ENCODE results near the gene DLEC1. TPM values are rescaled to one million over a fixed set of nuclear protein-coding genes. Genes with fewer than 3 reads are reported as not detected.

Gene DLEC1
- total RNA-seq, 1 experiment from 2014 or later: not detected

DNA sequence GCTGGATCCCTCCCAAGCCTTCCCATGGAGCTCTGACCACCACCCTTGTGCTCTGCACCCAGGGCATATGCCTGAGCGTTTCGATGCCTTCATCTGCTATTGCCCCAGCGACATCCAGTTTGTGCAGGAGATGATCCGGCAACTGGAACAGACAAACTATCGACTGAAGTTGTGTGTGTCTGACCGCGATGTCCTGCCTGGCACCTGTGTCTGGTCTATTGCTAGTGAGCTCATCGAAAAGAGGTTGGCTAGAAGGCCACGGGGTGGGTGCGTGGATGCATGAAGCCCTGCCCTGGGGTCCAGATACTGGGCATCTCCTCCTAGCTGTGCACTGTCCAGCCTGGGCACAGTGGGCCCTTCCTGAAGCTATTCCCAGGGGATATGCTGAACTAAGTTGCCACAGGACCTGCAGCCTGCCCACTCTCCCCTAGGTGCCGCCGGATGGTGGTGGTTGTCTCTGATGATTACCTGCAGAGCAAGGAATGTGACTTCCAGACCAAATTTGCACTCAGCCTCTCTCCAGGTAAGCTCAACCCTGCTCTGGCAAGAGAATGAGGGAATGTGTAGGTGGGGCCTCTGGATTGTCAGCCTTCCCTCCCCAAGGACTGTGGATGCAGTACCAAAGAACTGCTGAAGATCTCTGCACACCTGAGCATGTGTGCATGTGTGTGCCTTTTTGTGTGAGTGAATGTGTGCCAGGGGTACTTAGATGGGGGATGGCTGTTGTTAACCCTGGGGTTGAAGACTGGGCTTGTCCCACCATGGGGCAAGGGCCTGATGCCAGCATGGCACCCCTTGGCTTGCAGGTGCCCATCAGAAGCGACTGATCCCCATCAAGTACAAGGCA lies 101.5 kb downstream of the DLEC1 start:
- TF ChIP-seq, protein P1, sequence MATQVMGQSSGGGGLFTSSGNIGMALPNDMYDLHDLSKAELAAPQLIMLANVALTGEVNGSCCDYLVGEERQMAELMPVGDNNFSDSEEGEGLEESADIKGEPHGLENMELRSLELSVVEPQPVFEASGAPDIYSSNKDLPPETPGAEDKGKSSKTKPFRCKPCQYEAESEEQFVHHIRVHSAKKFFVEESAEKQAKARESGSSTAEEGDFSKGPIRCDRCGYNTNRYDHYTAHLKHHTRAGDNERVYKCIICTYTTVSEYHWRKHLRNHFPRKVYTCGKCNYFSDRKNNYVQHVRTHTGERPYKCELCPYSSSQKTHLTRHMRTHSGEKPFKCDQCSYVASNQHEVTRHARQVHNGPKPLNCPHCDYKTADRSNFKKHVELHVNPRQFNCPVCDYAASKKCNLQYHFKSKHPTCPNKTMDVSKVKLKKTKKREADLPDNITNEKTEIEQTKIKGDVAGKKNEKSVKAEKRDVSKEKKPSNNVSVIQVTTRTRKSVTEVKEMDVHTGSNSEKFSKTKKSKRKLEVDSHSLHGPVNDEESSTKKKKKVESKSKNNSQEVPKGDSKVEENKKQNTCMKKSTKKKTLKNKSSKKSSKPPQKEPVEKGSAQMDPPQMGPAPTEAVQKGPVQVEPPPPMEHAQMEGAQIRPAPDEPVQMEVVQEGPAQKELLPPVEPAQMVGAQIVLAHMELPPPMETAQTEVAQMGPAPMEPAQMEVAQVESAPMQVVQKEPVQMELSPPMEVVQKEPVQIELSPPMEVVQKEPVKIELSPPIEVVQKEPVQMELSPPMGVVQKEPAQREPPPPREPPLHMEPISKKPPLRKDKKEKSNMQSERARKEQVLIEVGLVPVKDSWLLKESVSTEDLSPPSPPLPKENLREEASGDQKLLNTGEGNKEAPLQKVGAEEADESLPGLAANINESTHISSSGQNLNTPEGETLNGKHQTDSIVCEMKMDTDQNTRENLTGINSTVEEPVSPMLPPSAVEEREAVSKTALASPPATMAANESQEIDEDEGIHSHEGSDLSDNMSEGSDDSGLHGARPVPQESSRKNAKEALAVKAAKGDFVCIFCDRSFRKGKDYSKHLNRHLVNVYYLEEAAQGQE (IDR thresholded peaks at IDR 0.05; ENCODE audit: insufficient read depth in 1 of 2, low read depth in 2 of 2, low read length in 1 of 2): no peak
- TF ChIP-seq POLR2AphosphoS5 (IDR thresholded peaks at IDR 0.05; ENCODE audit: low read depth, low read length): no peak
- TF ChIP-seq, protein P2, sequence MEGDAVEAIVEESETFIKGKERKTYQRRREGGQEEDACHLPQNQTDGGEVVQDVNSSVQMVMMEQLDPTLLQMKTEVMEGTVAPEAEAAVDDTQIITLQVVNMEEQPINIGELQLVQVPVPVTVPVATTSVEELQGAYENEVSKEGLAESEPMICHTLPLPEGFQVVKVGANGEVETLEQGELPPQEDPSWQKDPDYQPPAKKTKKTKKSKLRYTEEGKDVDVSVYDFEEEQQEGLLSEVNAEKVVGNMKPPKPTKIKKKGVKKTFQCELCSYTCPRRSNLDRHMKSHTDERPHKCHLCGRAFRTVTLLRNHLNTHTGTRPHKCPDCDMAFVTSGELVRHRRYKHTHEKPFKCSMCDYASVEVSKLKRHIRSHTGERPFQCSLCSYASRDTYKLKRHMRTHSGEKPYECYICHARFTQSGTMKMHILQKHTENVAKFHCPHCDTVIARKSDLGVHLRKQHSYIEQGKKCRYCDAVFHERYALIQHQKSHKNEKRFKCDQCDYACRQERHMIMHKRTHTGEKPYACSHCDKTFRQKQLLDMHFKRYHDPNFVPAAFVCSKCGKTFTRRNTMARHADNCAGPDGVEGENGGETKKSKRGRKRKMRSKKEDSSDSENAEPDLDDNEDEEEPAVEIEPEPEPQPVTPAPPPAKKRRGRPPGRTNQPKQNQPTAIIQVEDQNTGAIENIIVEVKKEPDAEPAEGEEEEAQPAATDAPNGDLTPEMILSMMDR (IDR thresholded peaks at IDR 0.05): no peak
- no peak for TF ChIP-seq TCF7L2 (IDR thresholded peaks at IDR 0.05; ENCODE audit: low read depth, low read length)
- no peak for TF ChIP-seq SIN3A (IDR thresholded peaks at IDR 0.05; ENCODE audit: borderline replicate concordance, insufficient read depth, low read depth, low read length)
- in situ Hi-C loops (cut with HindIII; ENCODE audit: low pct_unique_long_range_greater_than_20kb, low sequenced_read_pairs): no loop called here

GRCh38 chr3:38141173-38141951 lies 102.4 kb downstream of the DLEC1 start:
- Histone ChIP-seq H3K36me3 (ENCODE audit: control insufficient read depth, insufficient read depth, low read length) (peaks cover under 1% of the 10 kb centered on the region; the same call in 1 of the 2 replicates), H3K27me3 (ENCODE audit: control insufficient read depth, insufficient read depth, low read length) (no peaks in the 10 kb centered on the region), H3K9me3 (ENCODE audit: control insufficient read depth, insufficient read depth, low read depth, low read length) (no peaks in the 10 kb centered on the region), H3K4me1 (ENCODE audit: control insufficient read depth, insufficient read depth, low read length) (peaks cover 5% of the 10 kb centered on the region), H3K4me3 (ENCODE audit: low read depth in 2 of 2, low read length in 2 of 2) (no peak overlapping the region), H3K27ac (ENCODE audit: low read length) (no peak overlapping the region)
- BruUV-seq (replicated peaks): TSS peak; percentile 50
- intact Hi-C loops (cut with micrococcal nuclease; ENCODE audit: unreplicated experiment) (no loop called here), in situ Hi-C loops (cut with HindIII; ENCODE audit: low pct_unique_long_range_greater_than_20kb, low sequenced_read_pairs) (no loop called here)
- TF ChIP-seq, protein P2 (IDR thresholded peaks at IDR 0.05): no peak
- TF ChIP-seq POLR2AphosphoS5 (IDR thresholded peaks at IDR 0.05; ENCODE audit: low read depth, low read length): no peak
- TF ChIP-seq, protein P1 (IDR thresholded peaks at IDR 0.05; ENCODE audit: insufficient read depth in 1 of 2, low read depth in 2 of 2, low read length in 1 of 2): no peak
- TF ChIP-seq TCF7L2 (IDR thresholded peaks at IDR 0.05; ENCODE audit: low read depth, low read length): no peak
- TF ChIP-seq SIN3A (IDR thresholded peaks at IDR 0.05; ENCODE audit: borderline replicate concordance, insufficient read depth, low read depth, low read length): no peak
- ChIA-PET POLR2A (no interaction called here), CTCF (interaction anchor here (0.8 kb wide), 1 partner anchor 23 kb away, joined by 3 read pairs; no protein-coding TSS in a partner anchor)
- DNase-seq (ENCODE audit: low read depth, low spot score): no peak
- ATAC-seq: no peak

More for the DNA sequence above, 101.5 kb downstream of the DLEC1 start:
- Histone ChIP-seq H3K9me3 (ENCODE audit: control insufficient read depth, insufficient read depth, low read depth, low read length) (no peaks in the 10 kb centered on the region), H3K36me3 (ENCODE audit: control insufficient read depth, insufficient read depth, low read length) (peaks cover 2% of the 10 kb centered on the region; the same call in 1 of the 2 replicates), H3K27ac (ENCODE audit: low read length) (no peak overlapping the region), H3K4me3 (ENCODE audit: low read depth in 2 of 2, low read length in 2 of 2) (no peak overlapping the region), H3K4me1 (ENCODE audit: control insufficient read depth, insufficient read depth, low read length) (peaks cover 5% of the 10 kb centered on the region), H3K27me3 (ENCODE audit: control insufficient read depth, insufficient read depth, low read length) (no peaks in the 10 kb centered on the region)
- intact Hi-C loops (cut with micrococcal nuclease; ENCODE audit: unreplicated experiment): no loop called here
- ChIA-PET CTCF (no interaction called here), POLR2A (no interaction called here)
- DNase-seq (ENCODE audit: low read depth, low spot score): no peak
- BruUV-seq (replicated peaks): no TSS peak
- no peak for ATAC-seq
